Erythroblast (primary cell): ENCODE data around the gene MYL12A.

Experiments used
- GATA1 ChIP-seq: IDR thresholded peaks from 2 replicates; pipeline ENCODE4 v1.6.1; 2011; ENCODE audit warnings: low read depth, mild to moderate bottlenecking, control low read depth, low read length, moderate library complexity
- POLR2A ChIP-seq: IDR thresholded peaks from 2 replicates; pipeline ENCODE4 v1.6.1; 2011; ENCODE audit warnings: mild to moderate bottlenecking, low read length

DNA sequence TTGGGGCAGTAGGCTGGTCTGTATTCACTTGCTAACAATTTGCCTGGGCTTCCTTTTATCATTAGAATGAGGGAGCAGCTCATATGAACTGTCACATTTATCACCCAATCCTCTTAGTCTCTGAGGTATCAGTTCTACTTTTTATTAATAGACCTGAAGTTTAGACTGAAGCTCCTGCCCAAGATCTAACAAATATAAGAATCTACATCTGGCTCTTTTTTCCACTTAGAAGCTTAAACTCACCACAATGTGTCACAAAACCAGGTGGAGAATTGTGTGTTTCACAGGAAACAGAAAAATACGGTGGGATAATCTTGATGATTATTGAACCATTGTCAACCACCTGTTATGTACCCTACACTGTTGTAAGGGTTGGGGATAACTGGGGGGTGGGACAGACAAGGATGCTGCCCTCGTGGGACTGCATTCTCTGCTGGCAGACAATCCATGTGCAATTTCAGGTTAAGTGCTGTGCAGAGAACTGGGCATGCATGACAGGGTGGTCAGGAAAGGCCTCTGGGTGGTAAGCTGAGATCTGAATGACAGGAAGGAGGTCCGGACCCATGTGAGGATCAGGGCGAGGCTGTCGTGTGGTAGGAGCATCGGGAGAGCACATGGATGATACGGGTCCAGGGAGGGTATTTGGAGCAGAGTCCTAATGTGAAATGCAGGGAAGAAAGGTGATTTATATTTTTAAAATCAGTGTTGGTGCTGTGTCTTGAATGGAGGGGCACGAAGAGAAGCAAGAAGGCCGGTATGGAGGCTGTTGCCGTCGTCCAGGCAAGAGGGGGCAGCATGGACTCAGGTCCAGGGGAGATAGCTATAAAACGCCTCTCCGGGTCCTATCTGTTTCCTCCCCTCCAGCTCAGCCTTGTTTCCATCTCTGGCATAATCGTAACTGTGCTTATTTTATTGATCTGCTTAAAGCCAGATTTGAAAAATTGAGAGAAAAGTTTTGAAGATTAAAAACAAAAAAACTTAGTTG lies 31.9 kb downstream of the MYL12A start:
- no peak for TF ChIP-seq POLR2A
- TF ChIP-seq GATA1, result no peak
